DMS53 (cell line): ENCODE measurements around the gene LY6G6D.

ENCODE experiments used
- DNase-seq: peaks from one replicate; lab custom pipeline; 2025; lab: John Stamatoyannopoulos, UW

Gene LY6G6D

GRCh38 chr6:31715022-31715958 lies at the start of gene LY6G6D:
TSS of gene LY6G6D (plus strand) at chr6:31715348. CDS start at chr6:31715356, 8 bp downstream.
- DNase-seq: no peak

- peak; percentile 99 for DNase-seq
Measured at GRCh38 chr6:31665501-31666336, 49.4 kb upstream of the LY6G6D start, which contains the start of gene CSNK2B. TSS of gene CSNK2B (plus strand) at chr6:31666080. CDS start at chr6:31666832, 752 bp downstream.

GRCh38 chr6:31666337-31666965 lies 48.7 kb upstream of the LY6G6D start:
- no peak for DNase-seq

GRCh38 chr6:31669676-31670075 lies 45.5 kb upstream of the LY6G6D start, which contains the start of gene LY6G5B:
TSS of gene LY6G5B (plus strand) at chr6:31669976. CDS start at chr6:31670951, 975 bp downstream.
- no peak for DNase-seq

GRCh38 chr6:31676322-31676903 lies 38.7 kb upstream of the LY6G6D start:
- no peak for DNase-seq

- DNase-seq: peak; percentile 52
Measured at GRCh38 chr6:31676904-31677303, 38.2 kb upstream of the LY6G6D start.

- no peak for DNase-seq
Measured at GRCh38 chr6:31677955-31678354, 37.2 kb upstream of the LY6G6D start.

- peak; percentile 96 for DNase-seq
Measured at GRCh38 chr6:31680226-31681134, 34.7 kb upstream of the LY6G6D start, which contains the start of gene LY6G5C. TSS of gene LY6G5C (minus strand) at chr6:31681067. CDS start at chr6:31680373, 694 bp downstream.

- peak; percentile 88 for DNase-seq
Measured at GRCh38 chr6:31681135-31681671, 33.9 kb upstream of the LY6G6D start.

GRCh38 chr6:31683591-31683990 lies 31.6 kb upstream of the LY6G6D start:
- DNase-seq: peak; percentile 61

- DNase-seq: no peak
Measured at GRCh38 chr6:31686483-31686882, 28.7 kb upstream of the LY6G6D start.

GRCh38 chr6:31687321-31687720 lies 27.8 kb upstream of the LY6G6D start:
- DNase-seq: peak; percentile 20

- no peak for DNase-seq
Measured at GRCh38 chr6:31687860-31688693, 27.1 kb upstream of the LY6G6D start.

GRCh38 chr6:31689249-31690110 lies 25.7 kb upstream of the LY6G6D start:
- DNase-seq: peak; percentile 21

- DNase-seq: no peak
Measured at GRCh38 chr6:31690231-31691077, 24.7 kb upstream of the LY6G6D start.

- DNase-seq: no peak
Measured at GRCh38 chr6:31691078-31691463, 24.1 kb upstream of the LY6G6D start.

- DNase-seq: no peak
Measured at GRCh38 chr6:31691564-31692108, 23.5 kb upstream of the LY6G6D start.
